ENCODE measurements around the gene MS4A18.

DNA sequence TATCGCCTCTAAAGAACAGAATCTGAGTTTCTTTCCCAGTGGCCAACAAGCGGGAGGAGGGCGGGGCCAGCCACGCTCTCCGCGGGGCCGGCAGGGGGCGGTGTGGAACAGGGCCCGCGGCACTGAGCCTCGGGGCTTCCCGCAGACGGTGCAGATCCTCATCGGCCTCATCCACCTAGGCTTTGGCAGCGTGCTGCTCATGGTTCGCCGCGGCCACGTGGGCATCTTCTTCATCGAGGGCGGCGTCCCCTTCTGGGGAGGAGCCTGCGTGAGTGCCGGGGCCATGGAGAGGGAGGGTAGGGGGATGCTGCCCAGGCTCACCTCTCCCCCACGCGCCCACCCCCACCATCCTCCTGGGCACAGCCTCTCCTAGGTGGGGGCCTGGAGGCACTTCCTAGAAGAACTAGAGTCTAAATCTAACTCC lies 42.9 kb downstream of the MS4A18 start:
- no peak for TF ChIP-seq PKNOX1 (IDR thresholded peaks at IDR 0.05)
- TF ChIP-seq CTBP1 (IDR thresholded peaks at IDR 0.05; ENCODE audit: borderline replicate concordance) = no peak
- no peak for TF ChIP-seq SP1 (IDR thresholded peaks at IDR 0.05)
- TF ChIP-seq FOXA1 (IDR thresholded peaks at IDR 0.05) = no peak
- no peak for TF ChIP-seq ZNF384 (IDR thresholded peaks at IDR 0.05)
- no peak for TF ChIP-seq BHLHE40 (IDR thresholded peaks at IDR 0.05; ENCODE audit: borderline replicate concordance)
- no peak for TF ChIP-seq SUZ12 (IDR thresholded peaks at IDR 0.05)
- TF ChIP-seq ELF4 (IDR thresholded peaks at IDR 0.05) = no peak
- no peak for TF ChIP-seq HDGF (IDR thresholded peaks at IDR 0.05; ENCODE audit: borderline replicate concordance)
- no peak for TF ChIP-seq NFRKB (IDR thresholded peaks at IDR 0.05)
- no peak for TF ChIP-seq FOXM1 (IDR thresholded peaks at IDR 0.05; ENCODE audit: borderline replicate concordance)
- TF ChIP-seq TARDBP (IDR thresholded peaks at IDR 0.05) = no peak

Data from HEK293T (cell line).